ENCODE results near the gene EHD4.
A peak's percentile ranks its signal among the peaks of the same experiment; 100 is the strongest.

The EHD4 gene

GRCh38 chr15:41979493-41980266, 7.3 kb upstream of the EHD4 start:
- H3K27me3 ChIP-seq (ENCODE audit: control insufficient read depth, insufficient read depth, low read length) = no peaks in the 10 kb centered on the region

GRCh38 chr15:41978534-41978933, 6.2 kb upstream of the EHD4 start:
- Histone ChIP-seq H3K4me3 (ENCODE audit: low read length) (no peak overlapping the region), H3K27ac (ENCODE audit: low read length) (no peak overlapping the region), H3K9me3 (ENCODE audit: control insufficient read depth, insufficient read depth, low read length) (no peaks in the 10 kb centered on the region), H3K4me1 (ENCODE audit: control insufficient read depth, insufficient read depth, low read length) (peaks cover 1% of the 10 kb centered on the region; the same call in 1 of the 2 replicates), H3K27me3 (ENCODE audit: control insufficient read depth, insufficient read depth, low read length) (no peaks in the 10 kb centered on the region), H3K36me3 (ENCODE audit: control insufficient read depth, insufficient read depth, low read length) (no peaks in the 10 kb centered on the region)
- no CpG with 5 or more reads among the region's 4 CpGs for WGBS (ENCODE audit: insufficient coverage, insufficient read length)
- no peak for DNase-seq (ENCODE audit: low read depth, low spot score)

More at GRCh38 chr15:41979493-41980266, 7.3 kb upstream of the EHD4 start:
- Histone ChIP-seq H3K4me1 (ENCODE audit: control insufficient read depth, insufficient read depth, low read length) (peaks cover 1% of the 10 kb centered on the region; the same call in 1 of the 2 replicates), H3K27ac (ENCODE audit: low read length) (no peak overlapping the region), H3K36me3 (ENCODE audit: control insufficient read depth, insufficient read depth, low read length) (no peaks in the 10 kb centered on the region), H3K4me3 (ENCODE audit: low read length) (no peak overlapping the region), H3K9me3 (ENCODE audit: control insufficient read depth, insufficient read depth, low read length) (no peaks in the 10 kb centered on the region)
- DNase-seq (ENCODE audit: low read depth, low spot score) = no peak
- no CpG with 5 or more reads among the region's 5 CpGs for WGBS (ENCODE audit: insufficient coverage, insufficient read length)

- H3K4me3 ChIP-seq (ENCODE audit: low read length) = no peak overlapping the region
- no peak overlapping the region for H3K27ac ChIP-seq (ENCODE audit: low read length)
- no CpG with 5 or more reads among the region's 6 CpGs for WGBS (ENCODE audit: insufficient coverage, insufficient read length)
- peaks cover 1% of the 10 kb centered on the region; the same call in 1 of the 2 replicates for H3K4me1 ChIP-seq (ENCODE audit: control insufficient read depth, insufficient read depth, low read length)
- no peak for DNase-seq (ENCODE audit: low read depth, low spot score)
- no peaks in the 10 kb centered on the region for H3K9me3 ChIP-seq (ENCODE audit: control insufficient read depth, insufficient read depth, low read length)
- no peaks in the 10 kb centered on the region for H3K27me3 ChIP-seq (ENCODE audit: control insufficient read depth, insufficient read depth, low read length)
- H3K36me3 ChIP-seq (ENCODE audit: control insufficient read depth, insufficient read depth, low read length) = no peaks in the 10 kb centered on the region
Measured at GRCh38 chr15:41977757-41978383, 5.5 kb upstream of the EHD4 start.

GRCh38 chr15:41975669-41976068, 3.3 kb upstream of the EHD4 start:
- Histone ChIP-seq H3K4me3 (ENCODE audit: low read length) (no peak overlapping the region), H3K27ac (ENCODE audit: low read length) (no peak overlapping the region), H3K27me3 (ENCODE audit: control insufficient read depth, insufficient read depth, low read length) (no peaks in the 10 kb centered on the region), H3K4me1 (ENCODE audit: control insufficient read depth, insufficient read depth, low read length) (no peaks in the 10 kb centered on the region), H3K9me3 (ENCODE audit: control insufficient read depth, insufficient read depth, low read length) (no peaks in the 10 kb centered on the region), H3K36me3 (ENCODE audit: control insufficient read depth, insufficient read depth, low read length) (no peaks in the 10 kb centered on the region)
- no peak for DNase-seq (ENCODE audit: low read depth, low spot score)
- WGBS (ENCODE audit: insufficient coverage, insufficient read length) = no CpG with 5 or more reads among the region's 2 CpGs

GRCh38 chr15:41974041-41974440, 1.7 kb upstream of the EHD4 start:
- no CpG with 5 or more reads among the region's 1 CpG for WGBS (ENCODE audit: insufficient coverage, insufficient read length)
- Histone ChIP-seq H3K27me3 (ENCODE audit: control insufficient read depth, insufficient read depth, low read length) (no peaks in the 10 kb centered on the region), H3K9me3 (ENCODE audit: control insufficient read depth, insufficient read depth, low read length) (no peaks in the 10 kb centered on the region), H3K27ac (ENCODE audit: low read length) (no peak overlapping the region), H3K4me1 (ENCODE audit: control insufficient read depth, insufficient read depth, low read length) (no peaks in the 10 kb centered on the region; the same call in 1 of the 2 replicates), H3K4me3 (ENCODE audit: low read length) (no peak overlapping the region), H3K36me3 (ENCODE audit: control insufficient read depth, insufficient read depth, low read length) (no peaks in the 10 kb centered on the region)
- no peak for DNase-seq (ENCODE audit: low read depth, low spot score)

- no peaks in the 10 kb centered on the region for H3K9me3 ChIP-seq (ENCODE audit: control insufficient read depth, insufficient read depth, low read length)
- peak overlapping the region; percentile 77; the same call in 1 of the 2 replicates for H3K4me3 ChIP-seq (ENCODE audit: low read length)
- DNase-seq (ENCODE audit: low read depth, low spot score) = no peak
- no peaks in the 10 kb centered on the region for H3K36me3 ChIP-seq (ENCODE audit: control insufficient read depth, insufficient read depth, low read length)
- no peaks in the 10 kb centered on the region for H3K27me3 ChIP-seq (ENCODE audit: control insufficient read depth, insufficient read depth, low read length)
- no CpG with 5 or more reads among the region's 46 CpGs for WGBS (ENCODE audit: insufficient coverage, insufficient read length)
- H3K27ac ChIP-seq (ENCODE audit: low read length) = no peak overlapping the region
- H3K4me1 ChIP-seq (ENCODE audit: control insufficient read depth, insufficient read depth, low read length) = no peaks in the 10 kb centered on the region; the same call in 1 of the 2 replicates
Measured at GRCh38 chr15:41971895-41972252, 483 bp downstream of the EHD4 start.

- no CpG with 5 or more reads among the region's 16 CpGs for WGBS (ENCODE audit: insufficient coverage, insufficient read length)
- peak overlapping the region; percentile 77; the same call in 1 of the 2 replicates for H3K4me3 ChIP-seq (ENCODE audit: low read length)
- no peaks in the 10 kb centered on the region for H3K9me3 ChIP-seq (ENCODE audit: control insufficient read depth, insufficient read depth, low read length)
- H3K27ac ChIP-seq (ENCODE audit: low read length) = no peak overlapping the region
- H3K27me3 ChIP-seq (ENCODE audit: control insufficient read depth, insufficient read depth, low read length) = no peaks in the 10 kb centered on the region
- H3K4me1 ChIP-seq (ENCODE audit: control insufficient read depth, insufficient read depth, low read length) = no peaks in the 10 kb centered on the region; the same call in 1 of the 2 replicates
- no peak for DNase-seq (ENCODE audit: low read depth, low spot score)
- no peaks in the 10 kb centered on the region for H3K36me3 ChIP-seq (ENCODE audit: control insufficient read depth, insufficient read depth, low read length)
Measured at GRCh38 chr15:41971089-41971894, 1.1 kb downstream of the EHD4 start.

- no peaks in the 10 kb centered on the region; the same call in none of the 2 replicates for H3K4me1 ChIP-seq (ENCODE audit: control insufficient read depth, insufficient read depth, low read length)
- no peak overlapping the region for H3K4me3 ChIP-seq (ENCODE audit: low read length)
- WGBS (ENCODE audit: insufficient coverage, insufficient read length) = no CpG with 5 or more reads among the region's 1 CpG
Measured at GRCh38 chr15:41970456-41970855, 1.9 kb downstream of the EHD4 start.

GRCh38 chr15:41969851-41970431, 2.4 kb downstream of the EHD4 start:
- no peaks in the 10 kb centered on the region; the same call in none of the 2 replicates for H3K4me1 ChIP-seq (ENCODE audit: control insufficient read depth, insufficient read depth, low read length)
- no peak for DNase-seq (ENCODE audit: low read depth, low spot score)
- H3K27me3 ChIP-seq (ENCODE audit: control insufficient read depth, insufficient read depth, low read length) = no peaks in the 10 kb centered on the region
- no peaks in the 10 kb centered on the region; the same call in 1 of the 2 replicates for H3K36me3 ChIP-seq (ENCODE audit: control insufficient read depth, insufficient read depth, low read length)
- no peak overlapping the region for H3K4me3 ChIP-seq (ENCODE audit: low read length)
- H3K27ac ChIP-seq (ENCODE audit: low read length) = no peak overlapping the region
- no CpG with 5 or more reads among the region's 3 CpGs for WGBS (ENCODE audit: insufficient coverage, insufficient read length)
- H3K9me3 ChIP-seq (ENCODE audit: control insufficient read depth, insufficient read depth, low read length) = no peaks in the 10 kb centered on the region

More at GRCh38 chr15:41970456-41970855, 1.9 kb downstream of the EHD4 start:
- Histone ChIP-seq H3K36me3 (ENCODE audit: control insufficient read depth, insufficient read depth, low read length) (no peaks in the 10 kb centered on the region; the same call in 1 of the 2 replicates), H3K27ac (ENCODE audit: low read length) (no peak overlapping the region), H3K9me3 (ENCODE audit: control insufficient read depth, insufficient read depth, low read length) (no peaks in the 10 kb centered on the region), H3K27me3 (ENCODE audit: control insufficient read depth, insufficient read depth, low read length) (no peaks in the 10 kb centered on the region)
- DNase-seq (ENCODE audit: low read depth, low spot score) = no peak

- no peak overlapping the region for H3K4me3 ChIP-seq (ENCODE audit: low read length)
- no peaks in the 10 kb centered on the region for H3K9me3 ChIP-seq (ENCODE audit: control insufficient read depth, insufficient read depth, low read length)
- H3K4me1 ChIP-seq (ENCODE audit: control insufficient read depth, insufficient read depth, low read length) = no peaks in the 10 kb centered on the region; the same call in none of the 2 replicates
- no CpG with 5 or more reads among the region's 4 CpGs for WGBS (ENCODE audit: insufficient coverage, insufficient read length)
- H3K27me3 ChIP-seq (ENCODE audit: control insufficient read depth, insufficient read depth, low read length) = no peaks in the 10 kb centered on the region
- DNase-seq (ENCODE audit: low read depth, low spot score) = no peak
- no peaks in the 10 kb centered on the region; the same call in 1 of the 2 replicates for H3K36me3 ChIP-seq (ENCODE audit: control insufficient read depth, insufficient read depth, low read length)
- no peak overlapping the region for H3K27ac ChIP-seq (ENCODE audit: low read length)
Measured at GRCh38 chr15:41968701-41969100, 3.7 kb downstream of the EHD4 start.
